B cell (primary cell): ENCODE results near the gene GLB1L. TPM values are rescaled to one million over a fixed set of nuclear protein-coding genes. Genes with fewer than 3 reads are reported as not detected.
A peak's percentile ranks its signal among the peaks of the same experiment; 100 is the strongest.

ENCODE experiments used
- ATAC-seq: fragments of 200-7000 bp; cut with Tn5 transposase; one replicate; pipeline ENCODE4 v1.10.0; 2021; ENCODE audit warnings: low read depth, mild to moderate bottlenecking, moderate number of reproducible peaks, moderate library complexity
- CTCF ChIA-PET: fragments of 350-600 bp; sonication (Branson Sonifier 250); formaldehyde crosslinking; loops from one replicate; lab custom pipeline; 2021; ENCODE audit warnings: antibody characterized with exemption, inconsistent platforms; lab: Charles Lee
- POLR2A ChIA-PET: fragments of 350-600 bp; sonication (Branson Sonifier 250); formaldehyde crosslinking; loops from one replicate; lab custom pipeline; 2021; ENCODE audit warnings: antibody characterized with exemption; lab: Charles Lee
- DNase-seq: peaks from one replicate; pipeline ENCODE4 v3.0.0; 2013
- H2AFZ ChIP-seq: 2 replicates; pipeline ENCODE4 v1.6.1; 2012; ENCODE audit warnings: mild to moderate bottlenecking, low read depth, low read length; ENCODE audit not compliant: insufficient read depth, poor library complexity, severe bottlenecking
- H3K27ac ChIP-seq, 2 donors: 1 replicate in 1 of 2; 2 replicates in 1 of 2; pipeline ENCODE4 v1.5.1; 2012 to 2013; ENCODE audit warnings: low read length in 2 of 2, mild to moderate bottlenecking in 2 of 2, moderate library complexity in 1 of 2
- H3K27me3 ChIP-seq, 4 experiments: fragments of 200-600 bp in 1 of 4; sonication (generic) in 1 of 4; replicated peaks in 1 of 4; 1 replicate in 2 of 4; 2 replicates in 2 of 4; pipeline versions ENCODE4 v1.6.1 to v1.7.0; 2013 to 2016; ENCODE audit warnings: low read length in 3 of 4, mild to moderate bottlenecking in 2 of 4, mixed read lengths in 1 of 4, moderate library complexity in 1 of 4; ENCODE audit not compliant: insufficient read depth in 4 of 4, control insufficient read depth in 3 of 4; ENCODE audit errors: control extremely low read depth in 1 of 4
- H3K36me3 ChIP-seq, 2 experiments: replicated peaks in 1 of 2; 1 replicate in 1 of 2; 2 replicates in 1 of 2; pipeline versions ENCODE4 v1.6.1 to v1.7.1; 2013; ENCODE audit warnings: low read length in 1 of 2; ENCODE audit not compliant: insufficient read depth in 2 of 2, control insufficient read depth in 1 of 2; ENCODE audit errors: control extremely low read depth in 1 of 2, extremely low read depth in 1 of 2
- H3K4me1 ChIP-seq, 2 donors: fragments of 200-600 bp in 1 of 2; sonication (generic) in 1 of 2; 1 replicate in 1 of 2; 2 replicates in 1 of 2; pipeline versions ENCODE4 v1.5.1 to v1.6.1; 2013 to 2017; ENCODE audit warnings: low read length in 2 of 2; ENCODE audit not compliant: control insufficient read depth in 2 of 2, insufficient read depth in 2 of 2
- H3K4me2 ChIP-seq: replicated peaks from 2 replicates; pipeline ENCODE3; 2012; ENCODE audit warnings: mild to moderate bottlenecking, low read depth, low read length; ENCODE audit not compliant: poor library complexity, severe bottlenecking
- H3K4me3 ChIP-seq, 5 experiments: fragments of 200-600 bp in 1 of 5; sonication (generic) in 1 of 5; 1 replicate in 3 of 5; 2 replicates in 2 of 5; pipeline versions ENCODE4 v1.5.1 to v1.7.0; 2011 to 2016; ENCODE audit warnings: low read length in 4 of 5, mild to moderate bottlenecking in 4 of 5, low read depth in 2 of 5, control low read depth in 1 of 5, moderate library complexity in 1 of 5; ENCODE audit not compliant: insufficient read depth in 1 of 5; ENCODE audit errors: control extremely low read depth in 1 of 5, extremely low read depth in 1 of 5
- H3K79me2 ChIP-seq: fragments of 200-600 bp; sonication (generic); one replicate; pipeline ENCODE4 v1.6.0; 2016; ENCODE audit warnings: low read length; ENCODE audit not compliant: control insufficient read depth, insufficient read depth
- H3K9ac ChIP-seq: fragments of 200-600 bp; sonication (generic); 2 replicates; pipeline ENCODE4 v1.6.1; 2017; ENCODE audit warnings: mild to moderate bottlenecking, low read length, moderate library complexity
- H3K9me3 ChIP-seq, 3 donors: one replicate each; pipeline versions ENCODE4 v1.6.1 to v1.7.1; 2013; ENCODE audit warnings: low read length in 2 of 3; ENCODE audit not compliant: control insufficient read depth in 2 of 3, insufficient read depth in 1 of 3; ENCODE audit errors: control extremely low read depth in 1 of 3
- H4K20me1 ChIP-seq: 2 replicates; pipeline ENCODE4 v1.6.0; 2012; ENCODE audit warnings: mild to moderate bottlenecking, low read length; ENCODE audit not compliant: insufficient read depth, control insufficient read depth, poor library complexity, severe bottlenecking
- H3K27ac Mint-ChIP-seq: one replicate; pipeline ENCODE4 v1.8.0; 2021; ENCODE audit warnings: mixed read lengths
- H3K27me3 Mint-ChIP-seq: one replicate; pipeline ENCODE4 v1.8.0; 2021; ENCODE audit warnings: mixed read lengths
- H3K4me1 Mint-ChIP-seq: one replicate; pipeline ENCODE4 v1.8.0; 2021; ENCODE audit warnings: mixed read lengths
- H3K4me3 Mint-ChIP-seq: one replicate; pipeline ENCODE4 v1.8.0; 2021; ENCODE audit warnings: mixed read lengths
- H3K9me3 Mint-ChIP-seq: one replicate; pipeline ENCODE4 v1.8.0; 2022; ENCODE audit warnings: mixed read lengths; ENCODE audit not compliant: insufficient read depth
- CTCF ChIP-seq: fragments of 200-600 bp; IDR thresholded peaks from one replicate; pipeline ENCODE4 v1.8.0; 2022; ENCODE audit warnings: antibody characterized with exemption, mild to moderate bottlenecking
- EZH2 ChIP-seq: IDR thresholded peaks from 2 replicates; pipeline ENCODE4 v1.6.1; 2012; ENCODE audit warnings: borderline replicate concordance, low read depth, mild to moderate bottlenecking, moderate library complexity, low read length; ENCODE audit not compliant: insufficient read depth, poor library complexity, severe bottlenecking
- WGBS: methylation state at CpG from one replicate; pipeline ENCODE4 v1.1.5; 2013; ENCODE audit warnings: missing lambda C conversion rate; ENCODE audit not compliant: insufficient coverage; 5-methylcytosine and 5-hydroxymethylcytosine counted together
- intact Hi-C: fragments of 100-400 bp; cut with micrococcal nuclease; formaldehyde crosslinking; loops from one replicate; pipeline ENCODE4 v1.10.0; 2022
- polyA plus RNA-seq: library from polyadenylated mRNA; depleted of rRNA; stranded (reverse); fragments of >200 nt; gene quantifications from 2 replicates; pipeline ENCODE4 v1.2.3, GENCODE V29; 2012
- total RNA-seq, 2 donors: library from RNA; stranded (reverse); fragments of 120-200 nt in 1 of 2; gene quantifications; 1 replicate in 1 of 2; 2 replicates in 1 of 2; pipeline versions ENCODE4 v1.2.3 to v1.2.4, GENCODE V29; 2013 to 2022

The GLB1L gene
- total and polyA plus RNA-seq, 2 donors (not counting 1 experiment from before 2014, with no cell fraction given) = 2.4 to 4.1 TPM

GRCh38 chr2:219219784-219220532, 25.3 kb downstream of the GLB1L start:
- peak overlapping the region; percentile 68 for H3K9ac ChIP-seq
- Mint-ChIP-seq H3K9me3 (no peaks in the 10 kb centered on the region), H3K4me3 (peak overlapping the region; percentile 87), H3K27me3 (no peaks in the 10 kb centered on the region), H3K27ac (peak overlapping the region; percentile 34), H3K4me1 (peaks cover 20% of the 10 kb centered on the region)
- peaks cover 6 to 49% of the 10 kb centered on the region in 2 experiments for H3K36me3 ChIP-seq
- H3K9me3 ChIP-seq = no peaks in the 10 kb centered on the region
- H3K27ac ChIP-seq = no peak overlapping the region
- no peaks in the 10 kb centered on the region for H3K27me3 ChIP-seq
- ChIA-PET CTCF (interaction anchor here (1.0 to 1.7 kb wide), 5 partner anchors 14 to 58 kb away, joined by 3 to 10 read pairs (median 4); partner anchors contain the start of genes TUBA4B and ZFAND2B), POLR2A (interaction anchor here (1.8 to 3.0 kb wide), 3 partner anchors 29 to 59 kb away, joined by 8 to 30 read pairs (median 12); partner anchors contain the start of genes DNAJB2, TUBA4A and TUBA4B)
- H2AFZ ChIP-seq = no peak overlapping the region
- intact Hi-C loops = loop anchor here (1.0 to 2.0 kb wide), 4 partner anchors 9 to 75 kb away; partner anchors contain the start of genes ANKZF1, ATG9A, NHEJ1 and ZFAND2B
- no peak for DNase-seq
- H3K4me3 ChIP-seq = peak overlapping the region in 1 of 5 experiments; percentile 66
- WGBS = 94% methylated on average over 15 of the region's 18 CpGs
- H3K4me2 ChIP-seq = peak overlapping the region; percentile 91
- H3K79me2 ChIP-seq = peaks cover 4% of the 10 kb centered on the region
- ATAC-seq = no peak
- no peak for TF ChIP-seq EZH2
- TF ChIP-seq CTCF = no peak
- peaks cover 45% of the 10 kb centered on the region for H4K20me1 ChIP-seq
- H3K4me1 ChIP-seq = peaks cover 17 to 21% of the 10 kb centered on the region in 2 donors
